Posterior cingulate gyrus (tissue), 11 donors: ENCODE measurements around the gene PPP1R14C.
"Not testable (repeated sequence)": the region's sequence is repeated elsewhere in the genome, so short reads cannot be mapped to it uniquely, and the experiment has no call there.

ENCODE experiments used
- DNase-seq, 10 donors: peaks; one replicate each; pipeline versions ENCODE4 v3.0.0 to v3.0.0-alpha.2; 2020 to 2021; ENCODE audit warnings: mixed read lengths in 3 of 10
- intact Hi-C: fragments of 100-400 bp; cut with DNase I; formaldehyde crosslinking; loops from one replicate; pipeline ENCODE4 v1.15.1; 2023

Gene PPP1R14C

GRCh38 chr6:150238336-150238741 lies 95.5 kb downstream of the PPP1R14C start:
- DNase-seq, result no peak

GRCh38 chr6:150238846-150239407 lies 96.1 kb downstream of the PPP1R14C start:
- intact Hi-C loops, result no loop called here
- no peak for DNase-seq

More at GRCh38 chr6:150238336-150238741, 95.5 kb downstream of the PPP1R14C start:
- intact Hi-C loops, result no loop called here

- intact Hi-C loops, DNase-seq: not testable (repeated sequence)
These were observed 98.9 kb downstream of the PPP1R14C start for GRCh38 chr6:150241756-150242155.

GRCh38 chr6:150243620-150244314 lies 100.9 kb downstream of the PPP1R14C start:
- intact Hi-C loops, result no loop called here
- no peak for DNase-seq

- no peak for DNase-seq
- intact Hi-C loops, result no loop called here
These were observed 102.5 kb downstream of the PPP1R14C start for GRCh38 chr6:150245148-150245935.

GRCh38 chr6:150247803-150248202 lies 105.0 kb downstream of the PPP1R14C start:
- intact Hi-C loops, result no loop called here
- DNase-seq, result no peak

GRCh38 chr6:150248300-150248699 lies 105.5 kb downstream of the PPP1R14C start:
- DNase-seq, result no peak
- intact Hi-C loops, result no loop called here

- intact Hi-C loops, result no loop called here
- DNase-seq, result no peak
These were observed 106.4 kb downstream of the PPP1R14C start for GRCh38 chr6:150249261-150249660.

- DNase-seq, result no peak
- intact Hi-C loops, result no loop called here
These were observed 108.0 kb downstream of the PPP1R14C start for GRCh38 chr6:150250826-150251225.

GRCh38 chr6:150251566-150252186 lies 108.8 kb downstream of the PPP1R14C start:
- intact Hi-C loops, result no loop called here
- DNase-seq, result no peak

GRCh38 chr6:150252714-150253444 lies 110.0 kb downstream of the PPP1R14C start:
- no peak for DNase-seq
- intact Hi-C loops, result no loop called here

GRCh38 chr6:150253489-150253888 lies 110.6 kb downstream of the PPP1R14C start:
- no peak for DNase-seq
- intact Hi-C loops, result no loop called here

GRCh38 chr6:150254770-150255169 lies 111.9 kb downstream of the PPP1R14C start:
- no peak for DNase-seq
- intact Hi-C loops, result no loop called here

GRCh38 chr6:150255840-150256239 lies 113.0 kb downstream of the PPP1R14C start:
- no peak for DNase-seq
- intact Hi-C loops, result no loop called here

- no peak for DNase-seq
- intact Hi-C loops, result no loop called here
These were observed 113.9 kb downstream of the PPP1R14C start for GRCh38 chr6:150256618-150257272.

- intact Hi-C loops, result no loop called here
- no peak for DNase-seq
These were observed 115.5 kb downstream of the PPP1R14C start for GRCh38 chr6:150258381-150258780.

- no peak for DNase-seq
- intact Hi-C loops, result no loop called here
These were observed 118.1 kb downstream of the PPP1R14C start for GRCh38 chr6:150260931-150261330.

GRCh38 chr6:150261997-150262697 lies 119.3 kb downstream of the PPP1R14C start:
- intact Hi-C loops, result no loop called here
- DNase-seq, result no peak

- DNase-seq, result no peak
- intact Hi-C loops, result no loop called here
These were observed 121.0 kb downstream of the PPP1R14C start for GRCh38 chr6:150263765-150264404.
